Tibial nerve (tissue), 4 donors: ENCODE measurements around the gene PPP1R2B. TPM values are rescaled to one million over a fixed set of nuclear protein-coding genes. Genes with fewer than 3 reads are reported as not detected.

ENCODE experiments used
- DNase-seq, 2 donors: peaks; one replicate each; pipeline ENCODE4 v3.0.0-alpha.2; 2019; ENCODE audit warnings: low spot score in 2 of 2
- H3K27ac ChIP-seq, 4 donors: fragments of 200-600 bp; sonication (generic) in 3 of 4; one replicate each; pipeline ENCODE4 v1.5.1; 2017 to 2019; ENCODE audit warnings: mild to moderate bottlenecking in 1 of 4
- H3K27me3 ChIP-seq, 2 donors: fragments of 200-600 bp; sonication (generic) in 1 of 2; one replicate each; pipeline versions ENCODE4 v1.5.1 to v1.6.0; 2017 to 2019
- H3K36me3 ChIP-seq, 3 donors: fragments of 200-600 bp; sonication (generic); one replicate each; pipeline ENCODE4 v1.5.1; 2018 to 2019
- H3K4me1 ChIP-seq, 4 donors: fragments of 200-600 bp; sonication (generic) in 3 of 4; one replicate each; pipeline ENCODE4 v1.5.1; 2017 to 2019
- H3K4me3 ChIP-seq, 4 donors: fragments of 200-600 bp; sonication (generic) in 3 of 4; one replicate each; pipeline ENCODE4 v1.5.1; 2017 to 2019; ENCODE audit warnings: mild to moderate bottlenecking in 1 of 4, moderate library complexity in 1 of 4
- H3K9me3 ChIP-seq, 4 donors: fragments of 200-600 bp; sonication (generic) in 3 of 4; one replicate each; pipeline ENCODE4 v1.5.1; 2017 to 2019
- CTCF ChIP-seq, 5 experiments: fragments of 200-600 bp in 3 of 5; fragments of 450-650 bp in 2 of 5; sonication (generic) in 3 of 5; IDR thresholded peaks; one replicate each; pipeline ENCODE4 v1.5.1; 2016 to 2019; ENCODE audit warnings: antibody characterized with exemption in 5 of 5, mild to moderate bottlenecking in 3 of 5, moderate library complexity in 2 of 5
- EP300 ChIP-seq, 2 donors: sonication (generic); formaldehyde crosslinking; IDR thresholded peaks; one replicate each; pipeline ENCODE4 v1.6.1; 2017; ENCODE audit warnings: antibody characterized with exemption in 2 of 2, mild to moderate bottlenecking in 1 of 2
- POLR2A ChIP-seq, 2 donors: fragments of 450-650 bp; IDR thresholded peaks; one replicate each; pipeline ENCODE4 v1.6.1; 2017; ENCODE audit warnings: antibody characterized with exemption in 2 of 2, mild to moderate bottlenecking in 2 of 2, moderate library complexity in 2 of 2
- WGBS, 2 donors: methylation state at CpG; one replicate each; pipeline ENCODE4 v1.1.5; 2018; 5-methylcytosine and 5-hydroxymethylcytosine counted together
- total RNA-seq, 4 donors: library from RNA; depleted of rRNA; stranded (reverse); fragments of >200 nt; gene quantifications; one replicate each; pipeline ENCODE4 v1.1.0, GENCODE V29; 2016

The PPP1R2B gene
- total RNA-seq, 4 donors from 2014 or later: not detected

DNA sequence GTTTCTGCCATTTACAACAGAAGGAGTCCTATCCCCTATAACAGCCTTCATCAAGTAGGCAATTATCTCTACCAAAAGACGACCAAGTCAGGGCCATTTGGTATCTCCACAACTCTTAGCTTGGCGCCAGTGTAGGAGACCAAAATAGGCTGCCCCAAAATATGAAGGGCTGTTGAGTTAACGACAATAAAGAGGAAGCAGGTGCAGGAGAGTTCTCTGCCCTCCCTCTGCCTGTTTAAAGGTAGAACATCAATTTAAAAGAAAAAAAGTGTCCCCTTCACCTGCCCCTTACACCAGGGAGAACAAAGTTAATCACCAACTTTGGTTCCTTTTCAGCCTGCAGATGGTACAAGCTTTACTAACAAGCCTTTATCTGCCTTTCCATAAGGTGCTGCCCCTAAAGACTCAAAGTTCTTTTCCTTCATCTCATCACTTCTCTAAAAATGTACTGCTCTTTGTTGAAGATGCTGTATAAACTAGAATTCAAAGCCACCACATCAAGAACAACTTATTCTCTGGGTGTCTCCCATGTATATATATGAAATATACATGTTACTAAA, 33.3 kb downstream of the PPP1R2B start:
- Histone ChIP-seq H3K9me3 (no peaks in the 10 kb centered on the region), H3K27me3 (no peaks in the 10 kb centered on the region), H3K4me1 (no peaks in the 10 kb centered on the region), H3K36me3 (no peaks in the 10 kb centered on the region), H3K27ac (no peak overlapping the region), H3K4me3 (no peak overlapping the region)
- DNase-seq: no peak
- no peak for TF ChIP-seq CTCF (IDR thresholded peaks at IDR 0.05)
- no peak for TF ChIP-seq POLR2A (IDR thresholded peaks at IDR 0.05)
- no peak for TF ChIP-seq EP300 (IDR thresholded peaks at IDR 0.05)
- 63 to 75% methylated on average over 3 of the region's 3 CpGs for WGBS, 2 donors

- WGBS, 2 donors: 61 to 77% methylated on average over 2 of the region's 2 CpGs
- no peaks in the 10 kb centered on the region for H3K9me3 ChIP-seq
- TF ChIP-seq EP300 (IDR thresholded peaks at IDR 0.05) (no peak), POLR2A (IDR thresholded peaks at IDR 0.05) (no peak), CTCF (IDR thresholded peaks at IDR 0.05) (no peak)
Measured at GRCh38 chr5:156888520-156888919, 38.4 kb downstream of the PPP1R2B start.

DNA sequence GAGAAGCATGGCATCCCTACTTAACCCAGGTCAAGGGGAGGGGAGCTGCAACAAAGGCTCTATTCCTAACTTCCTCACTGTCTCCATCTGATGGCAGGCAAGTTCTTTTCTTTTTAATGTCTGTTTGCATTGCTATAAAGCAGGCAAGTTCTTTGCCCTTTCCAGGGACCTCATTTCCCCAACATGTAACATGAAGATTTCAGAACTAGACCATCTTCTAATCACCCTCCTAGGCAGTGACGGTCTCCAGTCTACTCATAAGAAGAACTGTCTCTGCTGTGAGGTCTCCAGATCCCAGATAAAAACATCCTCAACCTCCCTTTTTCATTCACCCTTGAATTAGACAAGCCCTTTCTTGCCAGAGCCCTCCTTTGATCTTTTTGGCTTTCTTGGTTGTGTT, 42.1 kb downstream of the PPP1R2B start:
- 76 to 80% methylated on average over 1 of the region's 1 CpG for WGBS, 2 donors
- Histone ChIP-seq H3K27ac (no peak overlapping the region), H3K27me3 (no peaks in the 10 kb centered on the region), H3K36me3 (no peaks in the 10 kb centered on the region), H3K9me3 (no peaks in the 10 kb centered on the region), H3K4me1 (no peaks in the 10 kb centered on the region), H3K4me3 (no peak overlapping the region)
- TF ChIP-seq POLR2A (IDR thresholded peaks at IDR 0.05): no peak
- TF ChIP-seq CTCF (IDR thresholded peaks at IDR 0.05): no peak
- no peak for TF ChIP-seq EP300 (IDR thresholded peaks at IDR 0.05)
- DNase-seq: no peak

More at GRCh38 chr5:156888520-156888919, 38.4 kb downstream of the PPP1R2B start:
- no peaks in the 10 kb centered on the region for H3K36me3 ChIP-seq
- no peak for DNase-seq
- no peak overlapping the region for H3K4me3 ChIP-seq
- H3K27ac ChIP-seq: no peak overlapping the region
- H3K4me1 ChIP-seq: no peaks in the 10 kb centered on the region
- H3K27me3 ChIP-seq: no peaks in the 10 kb centered on the region

DNA sequence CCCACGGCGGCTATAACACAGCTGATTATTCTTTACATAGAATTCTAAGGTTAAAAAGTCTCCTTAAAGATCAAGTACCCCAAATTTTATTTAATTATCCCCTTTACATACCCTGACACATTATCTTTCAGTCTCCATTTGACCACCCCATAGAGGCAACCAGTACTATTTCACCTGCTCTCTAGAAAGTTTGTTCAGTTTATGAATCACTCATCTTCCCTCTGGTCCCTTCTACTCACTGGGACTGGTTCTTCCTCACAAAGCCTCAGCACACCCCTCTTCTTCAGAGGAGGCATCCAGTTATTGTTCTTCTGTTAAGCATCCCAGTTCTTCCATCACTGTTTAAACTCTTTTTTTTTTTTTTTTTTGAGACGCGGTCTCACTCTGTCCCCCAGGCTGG, 42.8 kb downstream of the PPP1R2B start:
- no peak for DNase-seq
- 86% methylated on average over 4 of the region's 4 CpGs for WGBS, 2 donors
- H3K4me1 ChIP-seq: no peaks in the 10 kb centered on the region
- no peaks in the 10 kb centered on the region for H3K36me3 ChIP-seq
- H3K27ac ChIP-seq: no peak overlapping the region
- H3K9me3 ChIP-seq: no peaks in the 10 kb centered on the region
- H3K4me3 ChIP-seq: no peak overlapping the region
- no peak for TF ChIP-seq CTCF (IDR thresholded peaks at IDR 0.05)
- no peak for TF ChIP-seq EP300 (IDR thresholded peaks at IDR 0.05)
- TF ChIP-seq POLR2A (IDR thresholded peaks at IDR 0.05): no peak
- H3K27me3 ChIP-seq: no peaks in the 10 kb centered on the region

- Histone ChIP-seq H3K4me1 (no peaks in the 10 kb centered on the region), H3K9me3 (no peaks in the 10 kb centered on the region), H3K27me3 (no peaks in the 10 kb centered on the region), H3K36me3 (no peaks in the 10 kb centered on the region), H3K27ac (no peak overlapping the region), H3K4me3 (no peak overlapping the region)
- WGBS, 2 donors: 55 to 65% methylated on average over 1 of the region's 1 CpG
- no peak for DNase-seq
- TF ChIP-seq CTCF (IDR thresholded peaks at IDR 0.05) (no peak), EP300 (IDR thresholded peaks at IDR 0.05) (no peak), POLR2A (IDR thresholded peaks at IDR 0.05) (no peak)
Measured at GRCh38 chr5:156893517-156893916, 43.4 kb downstream of the PPP1R2B start.
